ENCODE data around the gene TMEM176A. TPM values are rescaled to one million over a fixed set of nuclear protein-coding genes. Genes with fewer than 3 reads are reported as not detected.

Gene TMEM176A
- total RNA-seq, 1 donor from 2014 or later: 1.3 TPM

DNA sequence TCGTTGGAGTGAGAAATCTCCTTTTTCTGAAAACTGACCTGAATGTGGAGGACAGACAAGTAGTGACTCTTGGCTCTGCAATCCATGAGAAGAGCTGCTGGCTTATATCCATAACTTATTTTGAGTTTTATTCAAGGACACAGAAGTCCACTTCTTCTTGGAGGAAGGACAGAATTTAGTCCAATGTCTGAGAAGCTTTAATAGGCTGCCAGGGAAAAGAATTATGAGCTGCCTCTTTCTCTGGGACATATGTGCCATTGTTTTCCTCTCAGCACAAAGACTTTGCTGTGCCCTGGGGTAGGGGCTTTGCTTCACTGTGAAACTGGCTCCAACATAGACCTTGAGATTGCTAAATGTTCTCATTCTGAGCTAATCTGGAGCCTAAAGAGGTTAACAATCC, 31.3 kb downstream of the TMEM176A start:
- H3K27me3 Mint-ChIP-seq (ENCODE audit: unreplicated experiment): no peaks in the 10 kb centered on the region
- TF ChIP-seq, protein P1, sequence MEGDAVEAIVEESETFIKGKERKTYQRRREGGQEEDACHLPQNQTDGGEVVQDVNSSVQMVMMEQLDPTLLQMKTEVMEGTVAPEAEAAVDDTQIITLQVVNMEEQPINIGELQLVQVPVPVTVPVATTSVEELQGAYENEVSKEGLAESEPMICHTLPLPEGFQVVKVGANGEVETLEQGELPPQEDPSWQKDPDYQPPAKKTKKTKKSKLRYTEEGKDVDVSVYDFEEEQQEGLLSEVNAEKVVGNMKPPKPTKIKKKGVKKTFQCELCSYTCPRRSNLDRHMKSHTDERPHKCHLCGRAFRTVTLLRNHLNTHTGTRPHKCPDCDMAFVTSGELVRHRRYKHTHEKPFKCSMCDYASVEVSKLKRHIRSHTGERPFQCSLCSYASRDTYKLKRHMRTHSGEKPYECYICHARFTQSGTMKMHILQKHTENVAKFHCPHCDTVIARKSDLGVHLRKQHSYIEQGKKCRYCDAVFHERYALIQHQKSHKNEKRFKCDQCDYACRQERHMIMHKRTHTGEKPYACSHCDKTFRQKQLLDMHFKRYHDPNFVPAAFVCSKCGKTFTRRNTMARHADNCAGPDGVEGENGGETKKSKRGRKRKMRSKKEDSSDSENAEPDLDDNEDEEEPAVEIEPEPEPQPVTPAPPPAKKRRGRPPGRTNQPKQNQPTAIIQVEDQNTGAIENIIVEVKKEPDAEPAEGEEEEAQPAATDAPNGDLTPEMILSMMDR (IDR thresholded peaks at IDR 0.05; ENCODE audit: partially characterized antibody, unreplicated experiment): no peak

DNA sequence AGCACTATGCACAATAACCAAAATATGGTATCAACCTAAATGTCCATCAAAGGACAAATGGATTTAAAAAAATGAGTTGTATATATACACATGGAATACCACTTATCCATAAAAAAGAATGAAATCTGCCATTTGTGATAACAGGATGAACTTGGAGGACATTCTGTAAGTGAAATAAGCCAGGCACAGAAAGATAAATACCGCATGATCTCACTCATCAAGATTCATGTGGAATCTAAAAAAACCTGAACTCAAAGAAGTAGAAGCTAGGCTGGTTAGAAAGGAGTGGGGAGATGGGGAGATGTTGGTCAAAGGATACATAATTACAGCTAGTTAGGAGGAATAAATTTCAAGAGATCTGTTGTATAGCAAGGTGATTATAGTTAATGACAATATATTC, 34.5 kb downstream of the TMEM176A start:
- Mint-ChIP-seq H3K27ac (ENCODE audit: unreplicated experiment) (no peak overlapping the region), H3K4me1 (ENCODE audit: low read depth, unreplicated experiment) (no peaks in the 10 kb centered on the region), H3K4me3 (ENCODE audit: unreplicated experiment) (no peak overlapping the region), H3K9me3 (ENCODE audit: unreplicated experiment) (no peaks in the 10 kb centered on the region), H3K27me3 (ENCODE audit: unreplicated experiment) (no peaks in the 10 kb centered on the region), H3K36me3 (ENCODE audit: unreplicated experiment) (no peaks in the 10 kb centered on the region)
- no peak for DNase-seq
- TF ChIP-seq, protein P1 (IDR thresholded peaks at IDR 0.05; ENCODE audit: partially characterized antibody, unreplicated experiment): no peak

More for the DNA sequence above, 31.3 kb downstream of the TMEM176A start:
- no peak overlapping the region for H3K27ac Mint-ChIP-seq (ENCODE audit: unreplicated experiment)
- H3K4me3 Mint-ChIP-seq (ENCODE audit: unreplicated experiment): no peak overlapping the region
- H3K36me3 Mint-ChIP-seq (ENCODE audit: unreplicated experiment): no peaks in the 10 kb centered on the region
- H3K4me1 Mint-ChIP-seq (ENCODE audit: low read depth, unreplicated experiment): no peaks in the 10 kb centered on the region
- H3K9me3 Mint-ChIP-seq (ENCODE audit: unreplicated experiment): no peaks in the 10 kb centered on the region
- no peak for DNase-seq

DNA sequence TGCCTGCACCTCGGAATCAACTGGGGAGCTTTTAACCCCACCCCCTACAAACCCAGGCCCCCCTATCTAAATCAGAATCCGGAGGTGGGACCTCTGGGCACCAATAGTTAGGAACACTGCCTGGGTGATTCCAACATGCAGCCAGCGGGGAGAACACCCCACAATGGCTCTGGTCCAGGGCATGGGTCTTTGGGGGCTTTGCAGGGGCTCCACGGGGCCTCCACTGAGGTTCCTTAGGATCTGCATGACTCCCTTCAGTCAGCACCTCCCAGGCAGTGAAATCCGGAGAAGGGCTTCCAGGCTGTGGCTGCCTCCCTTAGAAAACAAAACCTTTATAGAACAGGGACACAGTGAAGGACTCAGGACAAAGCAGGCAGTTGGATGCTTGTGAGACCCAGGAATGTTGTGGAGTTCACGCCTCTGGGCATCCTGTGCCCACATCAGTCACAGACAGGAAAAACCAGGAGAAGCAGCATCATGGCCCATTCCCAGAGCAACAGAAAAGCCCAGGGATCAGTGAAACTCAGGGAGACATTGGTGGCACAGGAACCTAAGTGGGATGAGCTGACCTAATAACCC, 35.2 kb downstream of the TMEM176A start:
- Mint-ChIP-seq H3K27me3 (ENCODE audit: unreplicated experiment) (no peaks in the 10 kb centered on the region), H3K4me3 (ENCODE audit: unreplicated experiment) (no peak overlapping the region), H3K9me3 (ENCODE audit: unreplicated experiment) (no peaks in the 10 kb centered on the region), H3K36me3 (ENCODE audit: unreplicated experiment) (no peaks in the 10 kb centered on the region), H3K27ac (ENCODE audit: unreplicated experiment) (no peak overlapping the region), H3K4me1 (ENCODE audit: low read depth, unreplicated experiment) (no peaks in the 10 kb centered on the region)
- no peak for DNase-seq
- TF ChIP-seq, protein P1 (IDR thresholded peaks at IDR 0.05; ENCODE audit: partially characterized antibody, unreplicated experiment): no peak

DNA sequence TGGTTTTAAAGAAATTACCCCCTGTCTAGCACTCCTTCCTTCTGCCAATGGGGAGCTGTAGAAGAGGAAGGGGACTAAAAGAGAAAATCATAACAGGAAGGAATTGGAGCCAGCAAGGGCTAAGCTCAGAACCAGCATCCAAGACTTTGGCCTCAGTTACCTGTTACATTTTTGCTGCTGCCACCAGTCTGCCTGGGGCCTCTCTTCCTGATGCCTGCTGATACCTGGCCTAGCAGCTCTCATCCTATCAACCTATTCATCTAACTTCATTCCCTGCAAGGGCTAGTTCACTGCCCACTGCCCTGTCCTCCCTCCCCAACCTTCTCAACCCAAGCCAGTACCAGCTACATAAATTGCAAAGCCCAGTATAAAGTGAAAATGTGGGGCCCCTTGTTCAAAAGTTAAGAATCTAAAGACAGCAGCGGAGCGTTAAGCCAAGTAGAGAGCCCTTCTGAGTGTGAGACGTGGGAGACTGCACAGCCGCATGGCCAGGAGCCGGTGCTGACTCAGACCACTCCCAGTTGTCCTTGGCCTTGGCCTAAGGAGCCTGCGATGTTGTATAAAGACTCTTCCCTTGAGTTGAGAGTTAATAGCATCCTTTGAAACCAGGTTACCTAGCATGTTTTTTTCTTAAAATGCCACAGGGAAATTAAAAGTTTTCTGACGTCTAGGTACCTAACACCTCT, 38.5 kb downstream of the TMEM176A start:
- H3K4me1 Mint-ChIP-seq (ENCODE audit: low read depth, unreplicated experiment): no peaks in the 10 kb centered on the region

DNA sequence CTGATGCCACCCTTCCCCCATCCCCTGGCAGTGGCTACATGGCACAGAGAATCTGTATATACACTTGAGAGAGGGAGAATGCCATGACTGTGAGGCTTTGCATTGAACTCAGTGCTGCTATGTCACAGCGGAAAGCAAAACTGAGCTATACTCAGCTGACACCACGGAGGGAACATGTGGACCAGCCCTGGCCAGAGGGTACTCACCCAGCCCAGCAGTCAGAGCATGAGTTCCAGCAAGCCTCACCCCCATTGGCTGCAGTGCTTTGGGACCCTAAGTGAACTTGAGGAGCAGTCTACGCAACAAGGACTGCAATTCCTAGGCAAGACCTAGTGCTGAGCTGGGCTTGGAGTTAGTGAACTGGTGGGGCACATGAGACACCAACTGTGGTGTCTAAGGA, 41.4 kb downstream of the TMEM176A start:
- no peak for DNase-seq
- Mint-ChIP-seq H3K27ac (ENCODE audit: unreplicated experiment) (no peak overlapping the region), H3K36me3 (ENCODE audit: unreplicated experiment) (no peaks in the 10 kb centered on the region), H3K9me3 (ENCODE audit: unreplicated experiment) (peaks cover 2% of the 10 kb centered on the region), H3K27me3 (ENCODE audit: unreplicated experiment) (peaks cover 1% of the 10 kb centered on the region), H3K4me3 (ENCODE audit: unreplicated experiment) (no peak overlapping the region), H3K4me1 (ENCODE audit: low read depth, unreplicated experiment) (no peaks in the 10 kb centered on the region)
- TF ChIP-seq, protein P1 (IDR thresholded peaks at IDR 0.05; ENCODE audit: partially characterized antibody, unreplicated experiment): no peak

More for the DNA sequence above, 38.5 kb downstream of the TMEM176A start:
- DNase-seq: no peak
- no peaks in the 10 kb centered on the region for H3K27me3 Mint-ChIP-seq (ENCODE audit: unreplicated experiment)
- H3K27ac Mint-ChIP-seq (ENCODE audit: unreplicated experiment): no peak overlapping the region
- peaks cover 2% of the 10 kb centered on the region for H3K9me3 Mint-ChIP-seq (ENCODE audit: unreplicated experiment)
- H3K4me3 Mint-ChIP-seq (ENCODE audit: unreplicated experiment): no peak overlapping the region
- TF ChIP-seq, protein P1 (IDR thresholded peaks at IDR 0.05; ENCODE audit: partially characterized antibody, unreplicated experiment): no peak
- H3K36me3 Mint-ChIP-seq (ENCODE audit: unreplicated experiment): no peaks in the 10 kb centered on the region
